ENCODE measurements around the gene TSPAN5. TPM values are rescaled to one million over a fixed set of nuclear protein-coding genes. Genes with fewer than 3 reads are reported as not detected.

The TSPAN5 gene
- total and polyA plus RNA-seq, 9 of the 15 experiments (the other 6 are each of a cell fraction or from before 2014, with no cell fraction given), result 0.58 to 6.6 (median 0.73) TPM

- intact Hi-C loops (cut with micrococcal nuclease) (no loop called here), in situ Hi-C loops (cut with MboI) (no loop called here)
- no peak overlapping the region for H3K27ac ChIP-seq (ENCODE audit: extremely low read depth, low read depth, low read length)
- no peaks in the 10 kb centered on the region for H4K20me1 ChIP-seq (replicated peaks; ENCODE audit: control insufficient read depth, insufficient read depth, low read length)
- no TSS peak for BruUV-seq (replicated peaks)
- H3K36me3 ChIP-seq (ENCODE audit: control insufficient read depth, insufficient read depth, low read length), result no peaks in the 10 kb centered on the region
- H2AFZ ChIP-seq (ENCODE audit: low read depth, low read length), result no peak overlapping the region
- FAIRE-seq, result no peak
- no peak for ATAC-seq
- H3K4me2 ChIP-seq (ENCODE audit: insufficient read depth, low read length), result no peak overlapping the region
- H3K9ac ChIP-seq (ENCODE audit: insufficient read depth in 1 of 2, low read depth in 2 of 2, low read length in 2 of 2), result no peak overlapping the region
- POLR2A ChIA-PET, result no interaction called here
- H3K9me1 ChIP-seq (ENCODE audit: control insufficient read depth, insufficient read depth, low read length), result no peaks in the 10 kb centered on the region
- no peaks in the 10 kb centered on the region for H3K79me2 ChIP-seq (ENCODE audit: control insufficient read depth, insufficient read depth, low read length)
- H3K4me3 ChIP-seq, result no peak overlapping the region
- CTCF ChIA-PET (ENCODE audit: low intra/inter-chr PET ratio), result no interaction called here
- DNase-seq (ENCODE audit: extremely low read depth in 1 of 4, low spot score in 3 of 4), result no peak
- no peaks in the 10 kb centered on the region for H3K9me3 ChIP-seq (replicated peaks; ENCODE audit: control insufficient read depth, insufficient read depth, low read depth, low read length)
- no peaks in the 10 kb centered on the region for H3K4me1 ChIP-seq (replicated peaks in 1 of 2; ENCODE audit: control insufficient read depth in 2 of 2, insufficient read depth in 2 of 2, low read length in 2 of 2)
- TF ChIP-seq, protein P1, sequence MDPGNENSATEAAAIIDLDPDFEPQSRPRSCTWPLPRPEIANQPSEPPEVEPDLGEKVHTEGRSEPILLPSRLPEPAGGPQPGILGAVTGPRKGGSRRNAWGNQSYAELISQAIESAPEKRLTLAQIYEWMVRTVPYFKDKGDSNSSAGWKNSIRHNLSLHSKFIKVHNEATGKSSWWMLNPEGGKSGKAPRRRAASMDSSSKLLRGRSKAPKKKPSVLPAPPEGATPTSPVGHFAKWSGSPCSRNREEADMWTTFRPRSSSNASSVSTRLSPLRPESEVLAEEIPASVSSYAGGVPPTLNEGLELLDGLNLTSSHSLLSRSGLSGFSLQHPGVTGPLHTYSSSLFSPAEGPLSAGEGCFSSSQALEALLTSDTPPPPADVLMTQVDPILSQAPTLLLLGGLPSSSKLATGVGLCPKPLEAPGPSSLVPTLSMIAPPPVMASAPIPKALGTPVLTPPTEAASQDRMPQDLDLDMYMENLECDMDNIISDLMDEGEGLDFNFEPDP (CRISPR knock-in tag; IDR thresholded peaks at IDR 0.05), result no peak
- TF ChIP-seq ARID3A (IDR thresholded peaks at IDR 0.05; ENCODE audit: borderline replicate concordance, low read depth, low read length) (no peak), FUS (optimal IDR thresholded peaks at IDR 0.05; ENCODE audit: low read depth, low read length) (no peak), HNRNPH1 (optimal IDR thresholded peaks at IDR 0.05; ENCODE audit: low read depth, low read length) (no peak), TAF1 (IDR thresholded peaks at IDR 0.05; ENCODE audit: control insufficient read depth, extremely low read depth, insufficient read depth, low read length, severe bottlenecking) (no peak), GATAD2B (IDR thresholded peaks at IDR 0.05; ENCODE audit: borderline replicate concordance) (no peak), RAD21 (CRISPR knock-in tag; conservative IDR thresholded peaks at IDR 0.05 in 1 of 2, IDR thresholded peaks at IDR 0.05 in 1 of 2) (no peak), ZNF311 (CRISPR knock-in tag; IDR thresholded peaks at IDR 0.05) (no peak)
- TF ChIP-seq, protein P2, sequence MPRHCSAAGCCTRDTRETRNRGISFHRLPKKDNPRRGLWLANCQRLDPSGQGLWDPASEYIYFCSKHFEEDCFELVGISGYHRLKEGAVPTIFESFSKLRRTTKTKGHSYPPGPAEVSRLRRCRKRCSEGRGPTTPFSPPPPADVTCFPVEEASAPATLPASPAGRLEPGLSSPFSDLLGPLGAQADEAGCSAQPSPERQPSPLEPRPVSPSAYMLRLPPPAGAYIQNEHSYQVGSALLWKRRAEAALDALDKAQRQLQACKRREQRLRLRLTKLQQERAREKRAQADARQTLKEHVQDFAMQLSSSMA (CRISPR knock-in tag; IDR thresholded peaks at IDR 0.05), result no peak
- WGBS (ENCODE audit: insufficient coverage, low coverage, missing lambda C conversion rate), result 35% methylated on average over 6 of the region's 6 CpGs
- H3K27me3 ChIP-seq (ENCODE audit: control insufficient read depth in 2 of 2, insufficient read depth in 2 of 2, low read length in 2 of 2), result peaks cover 5 to 15% of the 10 kb centered on the region in 2 experiments; a peak in 3 of 5 replicates
Observed at GRCh38 chr4:98610431-98610830, 48.0 kb downstream of the TSPAN5 start.

All from K562 (cell line).